ENCODE measurements around the gene DLG2.

DNA sequence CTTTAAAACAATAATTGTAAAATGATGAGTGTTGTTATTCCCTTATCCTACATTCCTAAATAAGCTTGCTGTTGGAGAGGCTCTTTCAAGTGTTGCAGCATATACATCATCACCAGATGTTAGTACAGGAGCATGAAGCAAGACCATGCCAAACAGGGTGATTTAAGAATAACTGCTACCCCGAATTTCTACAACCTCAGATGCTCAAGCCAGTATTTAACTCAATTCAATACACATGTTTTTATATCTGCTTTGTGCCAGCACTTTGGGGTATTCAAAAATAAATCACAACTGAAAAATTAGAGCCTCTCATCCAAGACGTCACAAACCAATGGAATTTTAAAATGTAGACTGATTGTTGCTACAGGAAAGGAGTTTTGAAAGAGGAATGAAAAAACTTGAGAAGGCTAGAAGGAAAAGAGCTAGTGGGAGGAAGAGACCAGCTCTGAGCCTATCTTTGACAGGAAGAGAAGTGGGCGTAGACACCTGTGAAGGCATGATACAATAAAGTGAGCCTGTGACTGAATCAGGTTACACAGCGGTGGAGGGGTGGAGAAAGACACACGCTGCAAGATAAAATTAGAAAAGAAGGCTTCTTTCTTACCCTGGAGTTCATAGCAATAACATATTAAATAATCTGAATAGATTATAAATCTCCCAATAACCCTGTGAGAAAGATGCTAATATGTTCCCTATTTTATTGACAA is 95.8 kb downstream of the DLG2 start:
- TF ChIP-seq, protein P1, sequence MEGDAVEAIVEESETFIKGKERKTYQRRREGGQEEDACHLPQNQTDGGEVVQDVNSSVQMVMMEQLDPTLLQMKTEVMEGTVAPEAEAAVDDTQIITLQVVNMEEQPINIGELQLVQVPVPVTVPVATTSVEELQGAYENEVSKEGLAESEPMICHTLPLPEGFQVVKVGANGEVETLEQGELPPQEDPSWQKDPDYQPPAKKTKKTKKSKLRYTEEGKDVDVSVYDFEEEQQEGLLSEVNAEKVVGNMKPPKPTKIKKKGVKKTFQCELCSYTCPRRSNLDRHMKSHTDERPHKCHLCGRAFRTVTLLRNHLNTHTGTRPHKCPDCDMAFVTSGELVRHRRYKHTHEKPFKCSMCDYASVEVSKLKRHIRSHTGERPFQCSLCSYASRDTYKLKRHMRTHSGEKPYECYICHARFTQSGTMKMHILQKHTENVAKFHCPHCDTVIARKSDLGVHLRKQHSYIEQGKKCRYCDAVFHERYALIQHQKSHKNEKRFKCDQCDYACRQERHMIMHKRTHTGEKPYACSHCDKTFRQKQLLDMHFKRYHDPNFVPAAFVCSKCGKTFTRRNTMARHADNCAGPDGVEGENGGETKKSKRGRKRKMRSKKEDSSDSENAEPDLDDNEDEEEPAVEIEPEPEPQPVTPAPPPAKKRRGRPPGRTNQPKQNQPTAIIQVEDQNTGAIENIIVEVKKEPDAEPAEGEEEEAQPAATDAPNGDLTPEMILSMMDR (IDR thresholded peaks at IDR 0.05): no peak
- no peak for TF ChIP-seq POLR2A (IDR thresholded peaks at IDR 0.05)

All from uterus (tissue), 2 donors.